Left cardiac atrium (tissue), 4 donors: Measurements from ENCODE around the gene CHMP2A. TPM values are rescaled to one million over a fixed set of nuclear protein-coding genes. Genes with fewer than 3 reads are reported as not detected.
"Not testable (repeated sequence)": the region's sequence is repeated elsewhere in the genome, so short reads cannot be mapped to it uniquely, and the experiment has no call there.

Source experiments
- ATAC-seq, 2 donors: fragments of 200-7000 bp; cut with Tn5 transposase; one replicate each; pipeline ENCODE4 v1.9.1; 2020; ENCODE audit warnings: mild to moderate bottlenecking in 2 of 2, moderate library complexity in 2 of 2
- DNase-seq: peaks from one replicate; pipeline ENCODE4 v3.0.0-alpha.2; 2020
- intact Hi-C, 2 donors: fragments of 100-400 bp; cut with DNase I; formaldehyde crosslinking; loops; one replicate each; pipeline versions ENCODE4 v1.14.1 to v1.15.1; 2022 to 2023
- total RNA-seq, 2 donors: library from RNA; stranded (reverse); fragmentation: NEBNext Ultra II Directional; extraction: Animal tissue kit (Norgen Biotek cat#: 25700); gene quantifications; one replicate each; pipeline ENCODE4 v1.2.1, GENCODE V29; 2021
- donor health status: DM: no; HTN: yes; CAD: no.
- donor health status: DM: no; HTN: yes; CAD: no; lungs with severe emphysema.
- donor health status: DM: yes; HTN: yes; CAD: no.
- donor health status: Dilated cardiomyopathy.

CHMP2A gene
- total RNA-seq, 2 donors from 2014 or later, result 109 to 113 TPM

DNA sequence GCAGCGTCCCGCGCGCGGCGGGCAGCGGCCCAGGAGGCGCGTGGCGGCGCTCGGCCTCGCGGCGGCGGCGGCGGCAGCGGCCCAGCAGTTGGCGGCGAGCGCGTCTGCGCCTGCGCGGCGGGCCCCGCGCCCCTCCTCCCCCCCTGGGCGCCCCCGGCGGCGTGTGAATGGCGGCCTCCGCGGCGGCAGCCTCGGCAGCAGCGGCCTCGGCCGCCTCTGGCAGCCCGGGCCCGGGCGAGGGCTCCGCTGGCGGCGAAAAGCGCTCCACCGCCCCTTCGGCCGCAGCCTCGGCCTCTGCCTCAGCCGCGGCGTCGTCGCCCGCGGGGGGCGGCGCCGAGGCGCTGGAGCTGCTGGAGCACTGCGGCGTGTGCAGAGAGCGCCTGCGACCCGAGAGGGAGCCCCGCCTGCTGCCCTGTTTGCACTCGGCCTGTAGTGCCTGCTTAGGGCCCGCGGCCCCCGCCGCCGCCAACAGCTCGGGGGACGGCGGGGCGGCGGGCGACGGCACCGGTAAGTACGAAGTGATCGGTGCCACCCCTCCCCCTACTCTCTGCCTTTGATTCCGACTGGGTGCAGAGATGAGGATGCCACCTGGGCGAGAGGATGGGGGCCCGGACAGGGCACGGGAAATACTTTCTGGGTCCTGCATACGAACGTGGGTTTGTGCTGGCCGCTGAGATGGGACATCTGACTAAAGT, 10.2 kb downstream of the CHMP2A start:
- peak; percentile 58 for DNase-seq
- intact Hi-C loops, result no loop called here
- peak; percentile 5 to 47 for ATAC-seq

DNA sequence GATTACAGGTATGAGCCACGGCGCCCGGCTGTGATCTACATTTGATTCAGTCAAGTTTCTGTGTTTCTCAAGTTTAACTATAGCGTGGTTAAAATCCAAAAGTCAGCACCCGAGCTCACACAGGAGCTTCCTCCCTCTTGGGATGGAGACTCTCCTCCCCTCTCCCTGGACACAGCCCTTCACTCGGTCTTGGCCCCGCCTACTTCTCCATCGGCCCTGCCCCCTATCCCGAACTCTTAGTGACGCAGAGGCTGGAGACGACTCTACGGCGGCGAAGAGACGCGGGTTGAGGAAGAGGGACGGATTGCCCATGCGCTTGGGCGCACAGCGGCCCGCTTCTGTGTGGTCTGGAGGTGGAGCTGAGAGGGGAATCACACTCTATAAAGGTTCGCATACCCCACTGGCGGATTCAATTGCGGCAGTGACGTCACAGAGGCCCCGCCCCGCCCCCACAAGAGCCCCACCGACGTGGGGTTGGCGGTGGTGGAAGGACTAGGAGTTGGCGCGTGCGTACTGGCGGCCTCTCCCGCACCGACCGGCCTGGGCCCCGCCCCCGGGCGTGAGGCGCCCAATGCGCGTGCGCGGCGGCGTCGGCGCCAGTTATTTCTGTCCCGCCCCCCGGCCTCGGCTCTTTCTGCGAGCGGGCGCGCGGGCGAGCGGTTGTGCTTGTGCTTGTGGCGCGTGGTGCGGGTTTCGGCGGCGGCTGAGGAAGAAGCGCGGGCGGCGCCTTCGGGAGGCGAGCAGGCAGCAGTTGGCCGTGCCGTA, 10.9 kb downstream of the CHMP2A start, which contains the start of gene TRIM28:
TSS of gene TRIM28 (plus strand) at position 239 of the 765 bp plus-strand sequence. CDS start 694 bp downstream, outside the sequence.
- intact Hi-C loops, result no loop called here
- DNase-seq (peak; percentile 99), ATAC-seq (peak; percentile 95 to 98)

DNA sequence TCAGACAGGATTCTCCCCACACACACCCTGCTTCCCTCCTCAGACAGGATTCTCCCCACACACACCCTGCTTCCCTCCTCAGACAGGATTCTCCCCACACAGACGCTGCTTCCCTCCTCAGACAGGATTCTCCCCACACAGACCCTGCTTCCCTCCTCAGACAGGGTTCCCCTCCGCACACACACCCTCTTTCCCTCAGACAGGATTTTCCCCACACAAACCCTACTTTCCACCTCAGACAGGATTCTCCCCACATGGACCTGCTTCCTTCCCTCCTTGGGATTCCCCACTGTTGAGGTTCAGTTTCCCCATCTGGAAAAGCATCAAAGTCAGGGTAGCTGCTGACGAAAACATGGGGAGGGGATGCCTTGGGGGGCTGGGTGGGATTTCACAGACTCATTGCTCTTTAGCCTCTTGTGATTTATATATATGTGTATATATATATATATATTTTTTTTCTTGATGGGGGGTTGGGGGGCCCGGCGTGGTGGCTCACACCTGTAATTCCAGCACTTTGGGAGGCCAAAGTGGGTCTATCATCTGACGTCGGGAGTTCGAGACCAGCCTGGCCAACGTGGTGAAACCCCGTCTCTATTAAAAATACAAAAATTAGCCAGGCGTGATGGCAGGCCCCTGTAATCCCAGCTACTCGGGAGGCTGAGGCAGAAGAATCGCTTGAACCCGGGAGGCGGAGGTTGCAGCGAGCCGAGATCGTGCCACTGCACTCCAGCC, 12.1 kb downstream of the CHMP2A start:
- ATAC-seq, intact Hi-C loops, DNase-seq: not testable (repeated sequence)

DNA sequence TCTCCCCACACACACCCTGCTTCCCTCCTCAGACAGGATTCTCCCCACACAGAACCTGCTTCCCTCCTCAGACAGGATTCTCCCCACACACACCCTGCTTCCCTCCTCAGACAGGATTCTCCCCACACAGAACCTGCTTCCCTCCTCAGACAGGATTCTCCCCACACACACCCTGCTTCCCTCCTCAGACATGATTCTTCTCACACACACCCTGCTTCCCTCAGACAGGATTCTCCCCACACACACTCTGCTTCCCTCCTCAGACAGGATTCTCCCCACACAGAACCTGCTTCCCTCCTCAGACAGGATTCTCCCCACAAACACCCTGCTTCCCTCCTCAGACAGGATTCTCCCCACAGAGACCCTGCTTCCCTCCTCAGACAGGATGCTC, 15.7 kb downstream of the CHMP2A start:
- ATAC-seq, intact Hi-C loops, DNase-seq: not testable (repeated sequence)

DNA sequence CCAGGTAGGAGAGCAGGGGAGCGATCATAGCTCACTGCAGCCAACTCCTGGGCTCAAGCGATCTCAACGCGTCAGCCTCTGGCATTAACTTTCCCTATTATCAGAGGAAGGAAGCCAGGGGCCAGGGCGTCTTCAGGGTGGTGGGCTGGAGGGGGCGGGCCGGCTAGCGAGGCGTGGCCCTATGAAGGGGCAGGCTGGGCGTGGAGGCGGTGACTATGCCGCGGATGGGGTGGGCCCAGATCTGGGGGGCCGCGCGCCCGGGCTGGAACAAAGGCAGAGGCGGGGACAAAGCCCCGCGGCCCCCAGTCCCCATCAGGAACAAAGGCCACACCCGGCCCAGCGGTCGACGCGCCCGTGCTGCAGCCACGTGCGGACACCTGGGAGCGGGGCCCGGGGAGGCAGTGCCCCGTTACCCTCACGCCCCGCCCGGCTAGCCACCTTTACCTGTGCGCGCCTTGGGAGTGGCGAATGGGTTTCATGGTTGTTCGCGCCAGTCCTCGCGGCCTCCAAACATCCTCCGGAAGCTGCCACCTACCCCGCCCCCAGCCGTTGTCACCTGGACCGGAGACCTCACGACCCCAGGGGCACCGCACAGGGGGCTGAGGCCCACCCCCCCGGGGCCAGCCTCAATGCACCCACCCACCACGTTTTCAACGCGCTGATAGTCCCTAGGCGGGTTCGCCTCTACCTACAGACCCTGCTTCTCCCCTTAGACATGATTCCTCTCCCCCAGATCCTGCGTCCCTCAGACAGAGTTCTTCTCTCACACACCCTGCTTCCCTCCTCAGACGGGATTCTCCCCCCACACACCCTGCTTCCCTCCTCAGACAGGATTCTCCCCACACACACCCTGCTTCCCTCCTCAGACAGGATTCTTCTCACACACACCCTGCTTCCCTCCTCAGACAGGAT, 16.4 kb downstream of the CHMP2A start:
- peak; percentile 80 for DNase-seq
- peak; percentile 79 to 95 for ATAC-seq
- intact Hi-C loops, result no loop called here

DNA sequence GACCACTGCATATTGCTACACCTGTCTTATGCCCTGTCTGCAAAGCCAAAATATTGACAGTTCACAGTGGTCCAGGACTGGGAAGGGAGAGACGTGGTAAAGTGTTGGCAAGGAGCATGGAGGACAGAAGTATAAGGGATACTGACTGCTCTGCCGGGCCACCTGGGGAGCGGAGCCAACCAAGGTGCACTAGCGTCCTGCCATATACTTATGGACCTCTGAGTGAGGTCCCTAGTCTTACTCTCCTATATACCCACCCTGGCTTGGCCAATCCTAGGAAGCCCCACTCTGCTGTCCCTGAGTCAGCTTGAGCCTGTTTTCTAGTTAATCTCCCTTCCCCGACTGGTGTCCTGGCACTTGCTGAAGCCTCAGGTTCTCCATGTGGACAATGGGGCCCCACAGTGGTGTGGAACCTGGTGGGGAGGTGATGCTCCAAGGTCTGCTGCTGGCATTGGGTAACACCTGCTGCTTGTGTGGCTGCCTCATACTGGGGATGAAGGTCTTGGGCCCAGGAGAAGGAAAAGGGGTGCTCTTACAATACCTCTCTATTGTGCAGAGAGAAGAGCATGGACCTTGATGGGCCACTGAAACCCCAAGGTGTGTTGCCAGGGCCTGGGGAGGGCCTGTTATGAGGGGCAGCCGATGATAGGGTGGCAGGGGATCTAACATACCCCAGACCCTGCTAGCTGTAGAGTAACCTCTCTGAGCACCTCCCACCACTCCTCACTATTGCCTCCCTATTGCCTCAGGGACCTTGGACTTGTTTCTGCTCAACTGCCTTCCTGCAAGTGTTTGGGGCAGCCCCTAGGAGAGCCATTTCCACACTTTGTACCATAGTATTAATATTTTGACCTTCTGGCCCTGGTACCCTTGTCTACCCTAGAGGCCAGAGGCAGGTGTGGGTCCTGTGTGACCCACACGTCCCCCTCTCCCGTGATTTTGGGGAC, 17.8 kb downstream of the CHMP2A start:
- DNase-seq, result no peak
- peak in 1 of 2 donors; percentile 12 for ATAC-seq
- intact Hi-C loops, result no loop called here

DNA sequence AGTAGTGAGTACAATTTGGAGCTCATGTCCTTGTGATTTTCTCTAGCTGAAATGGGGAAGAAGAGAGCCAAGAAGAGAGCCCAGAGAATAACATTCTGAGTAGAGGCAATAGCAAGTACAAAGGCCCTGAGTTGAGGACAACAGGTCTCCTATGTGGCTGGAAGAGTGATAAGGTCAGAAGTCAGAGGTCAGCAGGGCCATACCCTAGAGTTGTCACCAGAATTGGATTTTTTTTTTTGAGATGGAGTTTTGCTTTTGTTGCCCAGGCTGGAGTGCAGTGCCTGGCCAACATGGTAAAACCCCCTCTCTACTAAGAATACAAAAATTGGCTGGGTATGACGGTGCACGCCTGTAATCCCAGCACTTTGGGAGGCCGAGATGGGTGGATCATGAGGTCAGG, 19.0 kb downstream of the CHMP2A start:
- intact Hi-C loops, result no loop called here
- DNase-seq (no peak), ATAC-seq (no peak)

DNA sequence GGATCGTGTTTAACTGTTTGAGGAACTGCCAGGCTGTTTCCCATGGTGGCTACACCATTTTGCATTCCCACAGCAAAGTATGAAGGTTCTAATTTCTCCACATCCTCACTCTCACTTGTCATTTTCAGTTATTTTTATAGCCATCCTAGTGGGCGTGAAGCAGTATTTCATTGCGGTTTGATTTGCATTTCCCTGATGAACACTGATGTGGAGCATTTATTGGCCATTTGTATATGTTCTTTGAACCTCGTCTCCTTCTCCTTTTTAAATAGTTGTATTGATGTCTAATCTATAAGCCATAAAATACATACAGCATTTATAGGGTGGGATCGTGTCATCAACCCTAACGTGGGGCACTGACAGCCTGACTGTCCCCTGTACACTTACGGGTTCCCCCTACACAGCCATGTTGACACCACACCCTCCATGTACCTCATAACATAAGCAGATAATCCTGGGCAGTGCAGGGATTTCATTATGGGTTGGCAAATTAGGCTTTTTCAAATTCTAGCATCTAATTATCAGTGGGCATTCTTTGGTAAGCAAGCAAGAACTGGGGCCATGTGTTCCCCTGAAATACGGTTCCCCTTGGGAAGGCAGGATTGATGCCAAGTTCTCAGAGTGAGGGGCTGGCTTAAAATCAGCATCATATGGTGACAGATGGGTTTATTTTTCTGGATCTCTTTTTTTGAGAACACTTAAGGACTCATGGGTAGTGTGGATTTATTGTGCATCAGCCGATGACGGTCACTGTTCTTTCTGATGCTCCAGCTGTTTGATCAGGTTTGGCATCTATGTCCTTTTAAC, 23.7 kb downstream of the CHMP2A start:
- intact Hi-C loops, result no loop called here
- DNase-seq, result no peak
- ATAC-seq, result no peak

DNA sequence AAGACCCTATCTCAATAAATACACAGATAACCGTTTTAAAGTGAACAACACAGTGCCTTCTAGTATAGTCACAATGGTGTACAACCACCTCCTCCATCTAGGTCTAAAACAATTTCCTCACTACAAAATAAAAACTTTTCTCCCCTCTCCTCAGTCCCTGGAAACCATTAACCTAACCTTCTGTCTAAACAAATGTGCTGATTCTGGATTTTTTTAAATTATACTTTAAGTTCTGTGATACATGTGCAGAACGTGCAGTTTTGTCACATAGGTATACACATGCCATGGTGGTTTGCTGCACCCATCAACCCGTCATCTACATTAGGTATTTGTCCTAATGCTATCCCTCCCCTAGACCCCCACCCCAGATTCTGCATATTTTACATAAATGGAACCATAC, 25.5 kb downstream of the CHMP2A start:
- DNase-seq, result no peak
- intact Hi-C loops, result no loop called here
- no peak for ATAC-seq

DNA sequence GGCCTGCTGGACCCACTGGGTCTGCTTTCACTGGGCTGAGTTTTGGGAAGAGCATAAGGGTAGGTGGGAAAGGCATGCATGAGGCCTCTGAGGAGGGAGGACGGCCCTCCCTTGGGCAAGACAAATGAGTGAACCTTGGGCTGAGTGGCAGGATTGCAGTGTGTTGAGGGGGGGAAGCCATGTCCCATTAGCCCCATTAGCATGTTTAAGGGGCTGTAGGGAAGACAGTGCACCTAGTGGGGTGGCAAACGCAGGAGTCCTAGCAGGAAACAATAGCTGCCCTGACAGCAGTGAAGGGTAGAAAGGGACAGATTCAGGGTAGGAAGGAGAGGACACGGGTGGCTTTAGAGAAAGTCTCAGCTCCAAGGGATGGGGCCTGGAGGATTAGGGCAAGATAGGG, 32.2 kb downstream of the CHMP2A start:
- intact Hi-C loops, result no loop called here
- ATAC-seq (no peak), DNase-seq (no peak)

DNA sequence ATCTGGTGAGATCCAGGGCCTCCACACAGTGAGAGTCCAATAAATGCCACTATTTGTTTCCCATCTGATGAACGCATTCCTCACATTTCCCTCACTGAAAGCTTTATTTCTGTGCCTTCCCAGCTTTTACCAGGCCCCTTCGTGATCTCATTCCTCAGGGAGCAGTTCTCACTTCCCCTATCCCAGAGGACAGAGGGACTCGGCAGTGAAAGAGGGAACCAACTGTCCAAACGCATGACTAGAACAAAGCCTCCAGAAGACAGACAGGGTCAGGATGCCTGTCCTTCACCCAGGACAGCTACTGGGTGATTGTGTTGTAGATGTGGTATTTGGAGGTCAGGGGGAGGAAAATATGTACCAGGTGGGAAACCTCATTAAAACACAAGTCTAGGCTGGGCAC, 33.3 kb downstream of the CHMP2A start:
- intact Hi-C loops, result no loop called here
- no peak for DNase-seq
- ATAC-seq, result no peak

DNA sequence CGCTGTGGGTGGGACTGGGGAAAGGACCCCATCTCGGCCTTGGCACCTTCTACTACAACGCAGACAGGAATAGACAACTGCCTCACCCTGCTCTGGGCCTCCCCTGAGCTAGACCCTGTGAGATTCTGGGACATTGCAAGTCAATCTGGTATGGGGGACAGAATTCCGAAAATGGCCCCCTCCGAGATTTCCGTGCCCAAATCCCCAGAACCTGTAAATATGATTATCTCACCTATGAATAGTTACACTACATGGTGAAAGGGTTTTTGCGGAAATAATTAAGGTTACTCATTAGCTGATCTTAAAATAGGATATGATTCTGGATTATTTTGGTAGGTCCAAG, 34.7 kb downstream of the CHMP2A start:
- ATAC-seq (peak in 1 of 2 donors; percentile 41), DNase-seq (no peak)
- intact Hi-C loops, result no loop called here

DNA sequence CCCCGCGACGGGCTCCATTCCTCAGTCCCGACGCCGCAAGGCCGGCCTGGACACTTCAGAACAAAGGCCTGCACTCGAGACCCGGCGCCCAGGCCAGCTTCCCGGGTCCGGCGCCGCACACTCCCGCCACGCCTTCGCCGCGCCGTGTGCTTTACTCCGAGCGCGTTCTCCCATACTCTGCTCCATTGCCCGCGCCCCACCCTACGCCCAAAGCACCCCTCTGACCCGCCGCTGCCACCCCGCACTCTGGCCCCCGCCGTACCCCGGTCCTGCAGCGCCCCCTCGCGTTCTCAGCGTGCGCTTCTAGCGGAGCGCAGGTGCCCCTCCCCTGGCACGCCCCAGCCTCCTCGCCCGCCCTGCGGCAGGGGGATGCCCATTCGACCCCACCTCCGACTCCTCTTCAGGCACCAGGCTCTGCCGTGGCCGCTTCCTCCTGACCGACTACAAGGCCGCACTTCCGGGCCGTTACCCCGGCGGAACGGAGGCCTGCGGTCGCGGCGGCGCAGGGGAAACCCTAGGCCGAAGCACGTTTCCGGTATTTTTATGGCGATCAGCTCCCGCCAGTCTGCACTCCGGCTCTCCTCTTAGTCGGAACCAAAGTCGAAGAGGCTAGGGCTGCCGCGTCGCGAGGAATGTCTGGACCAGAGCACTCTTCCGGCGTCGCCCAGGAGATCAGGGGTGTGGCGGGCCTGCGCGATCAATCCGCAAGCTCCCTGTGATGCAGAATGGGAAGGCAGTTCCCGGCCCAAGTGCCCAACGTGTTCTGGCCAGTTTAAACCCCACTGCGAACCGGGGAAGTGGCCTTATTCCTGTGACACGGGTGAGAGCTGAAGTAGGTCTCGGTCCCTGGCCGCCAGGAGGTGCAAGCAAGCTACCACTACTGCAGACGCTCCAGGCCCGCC, 35.3 kb downstream of the CHMP2A start, which contains the start of gene ZBTB45:
TSS of gene ZBTB45 (minus strand) at position 456 of the 902 bp plus-strand sequence. CDS start 2,137 bp downstream, outside the sequence.
- intact Hi-C loops, result no loop called here
- peak; percentile 92 for DNase-seq
- peak; percentile 90 to 94 for ATAC-seq

DNA sequence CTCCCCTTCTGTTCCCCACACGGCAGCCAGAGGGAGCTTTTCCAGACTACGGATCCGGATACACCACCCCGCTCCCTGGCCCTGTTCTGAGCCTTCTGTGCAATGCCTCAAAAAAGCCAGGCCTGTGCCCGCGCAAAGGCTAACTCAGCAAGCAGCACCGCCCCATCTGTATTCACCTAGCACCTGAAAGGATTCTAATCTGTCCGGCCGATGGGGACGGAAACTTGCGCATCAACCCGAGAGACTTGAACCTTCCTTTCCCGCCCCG, 35.9 kb downstream of the CHMP2A start:
- intact Hi-C loops, result no loop called here
- peak; percentile 67 to 72 for ATAC-seq

DNA sequence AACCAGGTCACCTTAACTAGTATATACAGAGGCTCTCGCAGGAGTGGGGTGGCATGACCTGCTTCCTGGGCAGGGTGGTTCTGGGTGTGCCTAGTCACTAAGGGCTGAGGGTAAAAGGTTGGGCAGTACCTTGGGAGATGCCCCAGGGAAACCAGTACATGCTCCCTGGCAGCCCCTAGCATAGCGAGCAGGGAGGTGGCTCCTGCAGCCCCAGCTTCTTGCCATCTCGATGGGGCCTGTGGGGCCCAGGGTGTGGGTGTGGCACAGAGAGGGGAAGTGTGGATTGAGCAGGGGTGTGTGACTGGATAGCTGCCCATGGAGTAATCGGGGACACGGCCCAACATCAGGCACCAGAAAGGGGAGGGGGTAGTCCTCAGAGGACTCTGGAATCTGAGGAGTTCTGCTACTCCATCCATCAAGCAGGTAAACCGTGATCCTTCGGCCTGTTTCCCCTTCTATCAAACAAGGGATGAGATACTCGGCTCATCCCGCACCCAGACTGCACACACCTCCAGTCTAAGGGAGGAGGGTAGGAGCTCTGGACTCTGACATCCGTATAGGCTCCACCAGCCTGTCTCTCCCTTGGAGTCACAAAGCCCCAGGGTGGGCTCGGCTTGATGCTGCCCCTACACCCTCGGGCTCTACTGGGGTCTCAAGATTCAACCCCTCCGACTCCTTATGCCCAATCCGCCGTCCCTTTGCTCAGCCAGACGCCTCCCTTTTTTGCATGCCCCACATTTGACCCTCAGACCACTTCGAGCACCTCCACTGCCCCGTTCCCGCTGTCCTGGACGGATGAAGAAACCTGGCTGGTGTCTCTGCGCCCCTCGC, 36.4 kb downstream of the CHMP2A start:
- DNase-seq (no peak), ATAC-seq (no peak)
- intact Hi-C loops, result no loop called here

More for the DNA sequence above, 35.9 kb downstream of the CHMP2A start:
- peak; percentile 75 for DNase-seq
